ENCODE data around the gene TCAF1.
"Not testable (repeated sequence)": the region's sequence is repeated elsewhere in the genome, so short reads cannot be mapped to it uniquely, and the experiment has no call there.

TCAF1 gene

DNA sequence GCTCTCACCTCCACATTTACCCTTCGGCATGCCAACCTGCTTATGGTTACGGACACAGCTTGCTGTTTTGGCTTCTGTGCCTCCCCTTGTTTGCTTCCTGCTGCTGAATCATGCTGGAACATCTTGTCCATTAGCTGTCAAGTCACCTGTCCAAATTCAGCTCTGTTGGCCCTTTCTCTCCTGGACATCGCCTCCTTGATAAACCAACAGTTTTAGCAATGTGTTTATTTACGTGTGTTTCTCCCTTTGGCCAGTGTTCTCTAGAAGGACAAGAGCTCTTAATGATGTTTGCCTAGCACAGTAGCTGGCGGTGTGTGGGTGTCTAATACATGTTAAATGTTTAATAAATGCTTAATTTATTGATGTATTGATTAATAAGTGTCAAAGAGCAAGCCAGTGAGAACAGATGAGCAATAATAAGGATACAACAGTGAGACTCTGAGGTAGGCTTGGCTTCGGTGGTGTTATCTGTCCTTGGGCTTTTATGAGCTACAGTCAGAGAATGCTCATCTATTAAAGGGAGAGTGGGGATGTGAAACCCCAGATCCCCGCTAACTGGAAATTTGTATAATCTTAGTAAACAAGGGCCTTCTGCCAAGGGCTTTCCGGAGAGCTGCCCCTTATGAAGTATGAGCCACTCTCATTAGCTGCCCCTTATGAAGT, 85.4 kb downstream of the TCAF1 start:
- H3K27ac Mint-ChIP-seq; H3K27me3 Mint-ChIP-seq (ENCODE audit: low read depth); H3K4me1 Mint-ChIP-seq (ENCODE audit: low read depth); H3K36me3 Mint-ChIP-seq (ENCODE audit: low read depth); H3K9me3 Mint-ChIP-seq; H3K4me3 Mint-ChIP-seq: not testable (repeated sequence)

GRCh38 chr7:143810639-143811038, 91.3 kb downstream of the TCAF1 start:
- H3K4me1 Mint-ChIP-seq (ENCODE audit: low read depth); H3K9me3 Mint-ChIP-seq; H3K4me3 Mint-ChIP-seq: not testable (repeated sequence)

GRCh38 chr7:143806664-143807071, 95.3 kb downstream of the TCAF1 start:
- H3K4me3 Mint-ChIP-seq; H3K4me1 Mint-ChIP-seq (ENCODE audit: low read depth); H3K9me3 Mint-ChIP-seq; H3K27me3 Mint-ChIP-seq (ENCODE audit: low read depth); H3K36me3 Mint-ChIP-seq (ENCODE audit: low read depth); H3K27ac Mint-ChIP-seq: not testable (repeated sequence)

More at GRCh38 chr7:143810639-143811038, 91.3 kb downstream of the TCAF1 start:
- not testable (repeated sequence) for H3K27me3 Mint-ChIP-seq (ENCODE audit: low read depth); H3K36me3 Mint-ChIP-seq (ENCODE audit: low read depth); H3K27ac Mint-ChIP-seq

All from T-helper 1 cell treated with Interleukin-12 subunit alpha and Interleukin-12 subunit beta and Interleukin-4 antibody, amounts not matched to agents 30 μg/mL and 1 μg/mL, for 36 hours (primary cell).